ENCODE results near the gene SUN1. TPM values are rescaled to one million over a fixed set of nuclear protein-coding genes. Genes with fewer than 3 reads are reported as not detected.
"Not testable (repeated sequence)": the region's sequence is repeated elsewhere in the genome, so short reads cannot be mapped to it uniquely, and the experiment has no call there.

The SUN1 gene
- total RNA-seq, 2 experiments from 2014 or later = 65.7 to 72.8 TPM

- not testable (repeated sequence) for DNase-seq, H3K27ac Mint-ChIP-seq, H3K4me3 Mint-ChIP-seq, H3K27me3 Mint-ChIP-seq, H3K4me1 Mint-ChIP-seq, H3K9me3 Mint-ChIP-seq
- POLR2A ChIA-PET = interaction anchor here (0.8 to 2.0 kb wide), 6 partner anchors 41 to 521 kb away, joined by 3 to 9 read pairs (median 4); partner anchors contain the start of gene SUN1
- CTCF ChIA-PET = interaction anchor here (0.8 to 2.2 kb wide), 12 partner anchors 9 to 266 kb away, joined by 3 to 32 read pairs (median 4); partner anchors contain the start of gene SUN1
- H3K36me3 Mint-ChIP-seq (ENCODE audit: low read depth) = peaks cover 28% of the 10 kb centered on the region
Measured at GRCh38 chr7:872685-873084, 40.4 kb downstream of the SUN1 start.

- Mint-ChIP-seq H3K4me1 (peaks cover 14% of the 10 kb centered on the region), H3K27me3 (no peaks in the 10 kb centered on the region), H3K36me3 (ENCODE audit: low read depth) (peaks cover 32% of the 10 kb centered on the region), H3K4me3 (no peak overlapping the region), H3K27ac (peak overlapping the region; percentile 34), H3K9me3 (no peaks in the 10 kb centered on the region)
- CTCF ChIA-PET = interaction anchor here (0.6 to 2.2 kb wide), 17 partner anchors 10 to 552 kb away, joined by 3 to 32 read pairs (median 3); partner anchors contain the start of genes COX19 and SUN1
- POLR2A ChIA-PET = interaction anchor here (0.8 to 2.0 kb wide), 6 partner anchors 42 to 522 kb away, joined by 3 to 9 read pairs (median 4); partner anchors contain the start of gene SUN1
- DNase-seq = peak; percentile 75
Measured at GRCh38 chr7:873367-874002, 41.2 kb downstream of the SUN1 start.

DNA sequence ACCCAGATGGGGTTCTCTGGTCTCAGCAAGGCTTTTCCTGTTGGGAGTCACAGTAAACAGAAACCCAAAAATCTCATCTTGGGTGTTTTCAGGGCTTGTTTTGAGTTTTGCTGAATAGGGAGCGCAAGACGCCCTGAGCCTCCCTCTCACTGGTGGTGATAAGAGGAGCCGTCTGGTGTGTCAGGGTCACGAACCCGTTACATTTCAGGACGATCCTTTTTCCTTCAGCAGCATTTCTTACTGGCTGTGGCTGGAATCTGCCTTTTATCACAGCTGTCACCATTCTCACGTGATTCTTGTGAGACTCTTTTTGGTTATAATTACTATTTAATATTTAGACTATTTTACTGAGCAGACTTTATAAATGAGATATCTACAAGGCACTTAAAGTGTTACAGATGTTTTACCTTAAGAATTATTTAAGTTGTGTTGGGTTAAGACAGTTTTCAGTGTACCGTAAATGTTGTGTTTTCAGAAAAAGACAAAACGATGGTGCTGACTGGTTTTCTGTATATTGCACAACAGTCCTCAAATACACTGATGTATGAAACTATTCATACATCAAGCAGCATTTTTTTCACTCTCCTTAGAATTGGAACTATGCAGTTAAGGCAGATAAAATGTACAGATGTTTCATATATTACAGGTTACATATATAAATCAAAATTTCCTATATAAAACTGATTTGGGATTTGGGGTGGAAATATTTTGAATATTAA is 41.9 kb downstream of the SUN1 start:
- ChIA-PET CTCF (interaction anchor here (0.6 to 2.2 kb wide), 18 partner anchors 11 to 552 kb away, joined by 3 to 32 read pairs (median 4); partner anchors contain the start of genes COX19 and SUN1), POLR2A (interaction anchor here (1.5 to 2.7 kb wide), 5 partner anchors 42 to 87 kb away, joined by 5 to 14 read pairs (median 9); partner anchors contain the start of gene SUN1)
- peaks cover 18% of the 10 kb centered on the region for H3K4me1 Mint-ChIP-seq
- no peak overlapping the region for H3K27ac Mint-ChIP-seq
- H3K9me3 Mint-ChIP-seq = no peaks in the 10 kb centered on the region
- H3K4me3 Mint-ChIP-seq = no peak overlapping the region
- no peak for DNase-seq
- no peaks in the 10 kb centered on the region for H3K27me3 Mint-ChIP-seq
- H3K36me3 Mint-ChIP-seq (ENCODE audit: low read depth) = peaks cover 33% of the 10 kb centered on the region

DNA sequence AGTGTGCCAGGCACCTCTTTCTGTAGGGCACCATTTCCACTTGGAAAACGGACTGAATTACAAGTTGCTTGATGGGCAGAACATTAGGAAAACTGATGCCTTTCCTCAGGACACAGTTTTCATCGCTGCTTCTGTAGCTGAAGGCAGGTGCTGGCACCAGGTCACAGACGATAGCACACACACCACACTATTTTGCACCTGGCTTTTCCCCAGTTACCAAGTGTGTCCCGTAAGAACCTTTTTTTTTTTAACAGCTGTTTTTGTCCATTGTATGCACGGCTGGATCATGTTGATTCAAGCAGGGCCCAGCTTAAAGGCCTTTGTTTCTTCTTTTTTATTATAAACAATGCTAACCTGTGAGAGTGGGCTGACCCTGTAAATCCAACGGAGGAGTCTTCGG is 42.8 kb downstream of the SUN1 start:
- Mint-ChIP-seq H3K27ac (peak overlapping the region; percentile 26), H3K27me3 (no peaks in the 10 kb centered on the region), H3K4me3 (no peak overlapping the region), H3K4me1 (peaks cover 24% of the 10 kb centered on the region), H3K9me3 (no peaks in the 10 kb centered on the region), H3K36me3 (ENCODE audit: low read depth) (peaks cover 31% of the 10 kb centered on the region)
- ChIA-PET CTCF (interaction anchor here (0.9 to 1.9 kb wide), 6 partner anchors 58 to 91 kb away, joined by 4 to 8 read pairs (median 4); no protein-coding TSS in a partner anchor), POLR2A (interaction anchor here (0.8 to 2.7 kb wide), 5 partner anchors 11 to 86 kb away, joined by 3 to 14 read pairs (median 8); partner anchors contain the start of gene SUN1)
- no peak for DNase-seq

- no peaks in the 10 kb centered on the region for H3K9me3 Mint-ChIP-seq
- CTCF ChIA-PET = interaction anchor here (1.0 to 1.9 kb wide), 5 partner anchors 59 to 92 kb away, joined by 4 to 8 read pairs (median 5); no protein-coding TSS in a partner anchor
- H3K27me3 Mint-ChIP-seq = no peaks in the 10 kb centered on the region
- no peak overlapping the region for H3K4me3 Mint-ChIP-seq
- no peak for DNase-seq
- POLR2A ChIA-PET = interaction anchor here (0.7 to 2.7 kb wide), 8 partner anchors 12 to 263 kb away, joined by 3 to 14 read pairs (median 7); partner anchors contain the start of genes COX19 and SUN1
- peaks cover 26% of the 10 kb centered on the region for H3K4me1 Mint-ChIP-seq
- no peak overlapping the region for H3K27ac Mint-ChIP-seq
- H3K36me3 Mint-ChIP-seq (ENCODE audit: low read depth) = peaks cover 29% of the 10 kb centered on the region
Measured at GRCh38 chr7:875476-876076, 43.3 kb downstream of the SUN1 start.

DNA sequence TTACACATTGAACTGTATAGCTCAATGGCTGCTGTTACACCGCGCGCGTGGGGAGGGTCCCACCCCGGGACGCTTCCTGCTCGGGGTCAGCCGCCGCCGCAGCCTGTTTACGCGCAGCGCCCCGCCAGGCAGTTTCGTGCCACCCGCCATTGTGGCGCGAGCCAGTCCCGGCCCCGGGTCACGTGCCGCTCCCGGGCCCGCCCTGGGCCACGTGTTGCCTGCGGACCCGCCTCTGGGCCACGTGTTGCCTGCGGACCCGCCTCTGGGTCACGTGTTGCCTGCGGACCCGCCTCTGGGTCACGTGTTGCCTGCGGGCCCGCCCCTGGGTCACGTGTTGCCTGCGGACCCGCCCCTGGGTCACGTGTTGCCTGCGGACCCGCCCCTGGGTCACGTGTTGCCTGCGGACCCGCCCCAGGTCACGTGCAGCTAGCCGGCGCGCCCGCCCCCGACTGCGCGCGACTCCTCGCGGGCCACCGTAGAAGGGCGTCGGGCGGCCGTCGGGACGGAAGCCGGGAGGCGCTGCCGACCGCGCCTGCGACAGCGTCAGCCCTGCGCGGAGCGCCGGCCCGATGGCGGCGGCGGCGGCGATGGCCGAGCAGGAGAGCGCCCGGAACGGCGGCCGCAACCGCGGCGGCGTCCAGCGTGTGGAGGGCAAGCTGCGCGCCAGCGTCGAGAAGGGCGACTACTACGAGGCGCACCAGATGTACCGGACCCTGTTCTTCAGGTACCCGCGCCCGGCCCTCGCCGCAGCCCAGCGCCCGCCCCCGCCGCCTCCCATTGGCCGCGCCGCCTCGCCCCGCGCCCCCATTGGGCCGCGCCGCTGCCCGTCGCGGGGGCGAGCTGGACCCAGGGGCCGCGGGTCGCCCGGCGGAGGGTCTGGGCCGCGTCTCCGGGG is 44.0 kb downstream of the SUN1 start, which contains the start of gene GET4:
TSS of gene GET4 (plus strand) at position 478 of the 895 bp plus-strand sequence. CDS start at position 570, 92 bp downstream.
- H3K27ac Mint-ChIP-seq = peak within 1 kb of the TSS; percentile 87

DNA sequence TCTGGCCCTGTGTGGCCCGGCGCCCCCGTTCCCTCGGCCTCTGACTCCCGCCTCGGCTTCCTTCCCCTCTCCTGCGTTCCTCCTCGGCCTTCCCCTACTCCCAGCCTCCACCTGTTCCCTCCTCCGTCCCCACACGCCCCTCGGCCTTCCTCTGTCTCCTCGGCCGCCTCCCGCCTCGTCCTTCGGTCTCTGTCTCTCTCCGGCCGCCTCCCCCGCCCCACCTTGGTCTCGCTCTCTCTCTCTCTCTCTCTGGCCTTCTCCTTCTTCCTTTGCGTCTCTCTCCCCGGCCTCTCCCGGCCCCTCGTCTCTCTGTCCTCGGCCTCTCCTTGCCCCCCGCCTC is 44.7 kb downstream of the SUN1 start:
- DNase-seq = no peak
- Mint-ChIP-seq H3K36me3 (ENCODE audit: low read depth) (peaks cover 24% of the 10 kb centered on the region), H3K4me3 (peak overlapping the region; percentile 96), H3K4me1 (peaks cover 26% of the 10 kb centered on the region), H3K9me3 (no peaks in the 10 kb centered on the region), H3K27ac (peak overlapping the region; percentile 87), H3K27me3 (no peaks in the 10 kb centered on the region)
- ChIA-PET POLR2A (interaction anchor here (0.6 to 2.7 kb wide), 9 partner anchors 20 to 292 kb away, joined by 3 to 11 read pairs (median 3); partner anchors contain the start of gene COX19), CTCF (no interaction called here)

More for the DNA sequence above, 44.0 kb downstream of the SUN1 start, which contains the start of gene GET4:
- POLR2A ChIA-PET = interaction anchor here (0.6 to 2.7 kb wide), 13 partner anchors 19 to 291 kb away, joined by 3 to 14 read pairs (median 5); partner anchors contain the start of genes COX19 and SUN1
- CTCF ChIA-PET = interaction anchor here (1.0 to 1.9 kb wide), 5 partner anchors 60 to 93 kb away, joined by 4 to 8 read pairs (median 5); no protein-coding TSS in a partner anchor
- Mint-ChIP-seq H3K27me3 (no peaks in the 10 kb centered on the region), H3K4me1 (peaks cover 26% of the 10 kb centered on the region), H3K9me3 (no peaks in the 10 kb centered on the region), H3K36me3 (ENCODE audit: low read depth) (peaks cover 25% of the 10 kb centered on the region), H3K4me3 (peak within 1 kb of the TSS; percentile 96)
- DNase-seq = peak; percentile 97

GRCh38 chr7:877312-878232 is 45.3 kb downstream of the SUN1 start:
- H3K4me1 Mint-ChIP-seq = peaks cover 28% of the 10 kb centered on the region
- DNase-seq = peak; percentile 31
- CTCF ChIA-PET = no interaction called here
- peak overlapping the region; percentile 96 for H3K4me3 Mint-ChIP-seq
- peak overlapping the region; percentile 87 for H3K27ac Mint-ChIP-seq
- H3K27me3 Mint-ChIP-seq = no peaks in the 10 kb centered on the region
- no peaks in the 10 kb centered on the region for H3K9me3 Mint-ChIP-seq
- POLR2A ChIA-PET = interaction anchor here (0.7 to 2.7 kb wide), 7 partner anchors 22 to 293 kb away, joined by 3 to 11 read pairs (median 3); partner anchors contain the start of gene COX19
- peaks cover 25% of the 10 kb centered on the region for H3K36me3 Mint-ChIP-seq (ENCODE audit: low read depth)

DNA sequence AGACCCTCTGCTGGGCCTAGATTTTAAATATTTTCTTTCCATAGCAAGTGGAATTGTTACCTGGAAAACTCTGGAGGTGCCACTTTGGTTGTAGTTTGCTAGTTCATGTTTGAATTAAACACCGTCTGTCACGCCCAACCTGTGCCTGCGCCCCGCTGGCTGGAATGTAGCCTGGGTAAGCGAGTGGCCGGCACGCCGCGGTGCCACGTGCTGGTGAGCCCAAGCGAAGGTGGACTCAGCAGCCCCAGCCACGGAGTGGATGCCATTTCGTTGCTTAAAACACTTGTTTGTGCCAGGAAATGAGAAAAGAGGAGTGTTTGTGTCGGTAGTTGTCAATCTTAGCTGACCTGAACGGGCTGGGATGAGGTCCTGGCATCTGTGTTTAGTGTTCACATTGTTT is 46.8 kb downstream of the SUN1 start:
- Mint-ChIP-seq H3K27me3 (no peaks in the 10 kb centered on the region), H3K27ac (peak overlapping the region; percentile 52), H3K4me1 (peaks cover 18% of the 10 kb centered on the region), H3K4me3 (peak overlapping the region; percentile 47), H3K36me3 (ENCODE audit: low read depth) (peaks cover 17% of the 10 kb centered on the region), H3K9me3 (no peaks in the 10 kb centered on the region)
- DNase-seq = no peak
- POLR2A ChIA-PET = interaction anchor here (0.7 kb wide), 1 partner anchor 17 kb away, joined by 3 read pairs; no protein-coding TSS in a partner anchor
- CTCF ChIA-PET = no interaction called here

DNA sequence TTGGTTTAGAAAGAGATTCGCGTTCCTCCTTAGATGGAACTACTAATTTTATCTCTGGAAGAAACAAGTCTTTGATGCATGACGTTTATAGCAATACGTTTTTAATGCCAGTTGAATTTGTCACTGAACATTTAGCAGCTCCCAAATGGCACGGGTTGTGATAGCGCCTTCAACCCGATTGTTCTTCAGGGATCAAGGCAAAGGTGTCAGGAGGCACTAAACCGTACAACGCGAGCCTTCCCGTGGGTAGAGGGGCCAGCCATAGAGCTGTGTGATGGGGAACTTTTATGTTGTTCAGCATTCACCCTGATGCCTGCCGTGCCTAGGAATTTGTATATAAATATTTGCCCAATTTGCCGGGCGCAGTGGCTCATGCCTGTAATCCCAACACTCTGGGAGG is 47.4 kb downstream of the SUN1 start:
- ChIA-PET CTCF (interaction anchor here (0.7 kb wide), 1 partner anchor 91 kb away, joined by 3 read pairs; no protein-coding TSS in a partner anchor), POLR2A (no interaction called here)
- no peak for DNase-seq
- Mint-ChIP-seq H3K4me1 (peaks cover 18% of the 10 kb centered on the region), H3K9me3 (no peaks in the 10 kb centered on the region), H3K4me3 (no peak overlapping the region), H3K27me3 (no peaks in the 10 kb centered on the region), H3K27ac (no peak overlapping the region), H3K36me3 (ENCODE audit: low read depth) (peaks cover 17% of the 10 kb centered on the region)

GRCh38 chr7:880450-880849 is 48.2 kb downstream of the SUN1 start:
- H3K9me3 Mint-ChIP-seq = no peaks in the 10 kb centered on the region
- H3K36me3 Mint-ChIP-seq (ENCODE audit: low read depth) = peaks cover 17% of the 10 kb centered on the region
- ChIA-PET POLR2A (no interaction called here), CTCF (no interaction called here)
- H3K27me3 Mint-ChIP-seq = no peaks in the 10 kb centered on the region
- no peak overlapping the region for H3K4me3 Mint-ChIP-seq
- no peak for DNase-seq
- peaks cover 18% of the 10 kb centered on the region for H3K4me1 Mint-ChIP-seq
- no peak overlapping the region for H3K27ac Mint-ChIP-seq

Data from activated CD4-positive, alpha-beta memory T cell treated with anti-CD3 and anti-CD28 coated beads, Interleukin-2, amount 10 ng/mL, durations not matched to agents 7 days and 5 days (primary cell).